K562 (cell line): Measurements from ENCODE around the gene PKHD1. TPM values are rescaled to one million over a fixed set of nuclear protein-coding genes. Genes with fewer than 3 reads are reported as not detected.

ENCODE experiments used
- ELK1 ChIP-seq: sonication (generic); formaldehyde crosslinking; IDR thresholded peaks from 2 replicates; pipeline ENCODE4 v1.8.1; 2022; ENCODE audit warnings: missing genetic modification reagents
- FOXA3 ChIP-seq, 2 experiments: fragments of 450-650 bp in 1 of 2; sonication (generic) in 1 of 2; formaldehyde crosslinking; IDR thresholded peaks in 1 of 2; conservative IDR thresholded peaks in 1 of 2; 2 replicates each; pipeline versions ENCODE4 v1.4.0 to v1.8.0; 2020 to 2022; ENCODE audit warnings: mild to moderate bottlenecking in 2 of 2, missing genetic modification reagents in 1 of 2
- FOXK2 ChIP-seq, 2 experiments: fragments of 450-650 bp; IDR thresholded peaks in 1 of 2; conservative IDR thresholded peaks in 1 of 2; 2 replicates each; pipeline ENCODE4 v1.6.1; 2016; ENCODE audit warnings: low read depth in 2 of 2, mild to moderate bottlenecking in 1 of 2
- NFE2L1 ChIP-seq: fragments of 450-650 bp; IDR thresholded peaks from 2 replicates; pipeline ENCODE4 v1.6.1; 2016; ENCODE audit warnings: missing genetic modification characterization, low read depth, mild to moderate bottlenecking, missing compliant biosample characterization, moderate library complexity, borderline replicate concordance
- polyA plus RNA-seq, 8 experiments: library from polyadenylated mRNA; depleted of rRNA in 4 of 8; stranded (reverse) in 5 of 8; unstranded in 3 of 8; fragments of >200 nt; fragmentation: Nextera tagmentation in 2 of 8; fragmentation: Illumina TruSeq in 1 of 8; extraction: Ambion mirVana in 2 of 8; extraction: Trizol in 1 of 8; gene quantifications; 2 replicates each; pipeline versions ENCODE4 v1.2.1 to v1.2.3, GENCODE V29; 2011 to 2014; ENCODE audit warnings: inconsistent platforms in 1 of 8, missing spikeins in 1 of 8
- total RNA-seq, 7 experiments: library from RNA; depleted of rRNA in 6 of 7; stranded (reverse); fragments of >200 nt in 6 of 7; fragmentation: Illumina TruSeq in 2 of 7; extraction: Trizol in 2 of 7; gene quantifications; 2 replicates each; pipeline versions ENCODE4 v1.2.1 to v1.2.3, GENCODE V29; 2011 to 2021; ENCODE audit warnings: low replicate concordance in 1 of 7
- TF ChIP-seq, protein P1 (sequence below): fragments of 250-450 bp; sonication (Bioruptor Pico); IDR thresholded peaks from 2 replicates; pipeline ENCODE4 v1.5.0; 2021; ENCODE audit warnings: mild to moderate bottlenecking, moderate library complexity

PKHD1 gene
- total and polyA plus RNA-seq, 9 of the 15 experiments (the other 6 are each of a cell fraction or from before 2014, with no cell fraction given), result 0.01 to 0.04 (median 0.01) TPM; not detected in 6

DNA sequence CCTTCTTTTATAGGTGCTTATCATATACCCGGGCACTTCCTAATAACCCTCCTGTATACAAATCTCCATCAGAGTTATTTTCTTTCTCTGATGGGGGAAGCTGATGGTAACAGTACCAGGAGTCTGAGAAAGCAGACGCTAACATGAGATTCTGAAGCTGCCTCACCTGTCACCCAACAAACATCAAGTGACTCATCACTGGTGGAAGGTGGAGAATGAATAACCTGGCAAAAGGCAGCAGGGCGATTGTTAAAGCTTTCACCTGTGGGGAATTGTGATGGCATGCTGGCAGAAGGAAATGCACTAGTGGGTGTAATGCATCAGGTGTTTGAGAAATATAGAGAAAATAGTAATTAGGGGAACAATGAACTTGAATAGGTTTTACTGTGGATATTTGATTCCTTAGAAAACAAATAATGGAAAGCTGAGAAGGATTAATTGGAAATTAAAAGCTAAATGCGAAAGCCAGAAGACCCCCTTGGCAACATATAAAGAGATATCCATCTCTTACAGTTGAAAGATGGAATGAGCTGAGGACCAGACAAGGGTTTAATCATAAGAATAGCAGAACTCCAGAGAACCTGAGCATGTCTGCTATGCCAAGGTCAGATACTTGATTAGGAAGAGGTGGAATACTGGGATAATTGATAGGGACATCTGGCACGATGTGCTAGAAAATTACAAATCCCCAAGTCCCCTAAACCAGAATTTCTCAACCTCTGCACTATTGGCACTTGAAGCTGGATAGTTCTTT is 517.1 kb downstream of the PKHD1 start (continued):
- TF ChIP-seq, protein P1, sequence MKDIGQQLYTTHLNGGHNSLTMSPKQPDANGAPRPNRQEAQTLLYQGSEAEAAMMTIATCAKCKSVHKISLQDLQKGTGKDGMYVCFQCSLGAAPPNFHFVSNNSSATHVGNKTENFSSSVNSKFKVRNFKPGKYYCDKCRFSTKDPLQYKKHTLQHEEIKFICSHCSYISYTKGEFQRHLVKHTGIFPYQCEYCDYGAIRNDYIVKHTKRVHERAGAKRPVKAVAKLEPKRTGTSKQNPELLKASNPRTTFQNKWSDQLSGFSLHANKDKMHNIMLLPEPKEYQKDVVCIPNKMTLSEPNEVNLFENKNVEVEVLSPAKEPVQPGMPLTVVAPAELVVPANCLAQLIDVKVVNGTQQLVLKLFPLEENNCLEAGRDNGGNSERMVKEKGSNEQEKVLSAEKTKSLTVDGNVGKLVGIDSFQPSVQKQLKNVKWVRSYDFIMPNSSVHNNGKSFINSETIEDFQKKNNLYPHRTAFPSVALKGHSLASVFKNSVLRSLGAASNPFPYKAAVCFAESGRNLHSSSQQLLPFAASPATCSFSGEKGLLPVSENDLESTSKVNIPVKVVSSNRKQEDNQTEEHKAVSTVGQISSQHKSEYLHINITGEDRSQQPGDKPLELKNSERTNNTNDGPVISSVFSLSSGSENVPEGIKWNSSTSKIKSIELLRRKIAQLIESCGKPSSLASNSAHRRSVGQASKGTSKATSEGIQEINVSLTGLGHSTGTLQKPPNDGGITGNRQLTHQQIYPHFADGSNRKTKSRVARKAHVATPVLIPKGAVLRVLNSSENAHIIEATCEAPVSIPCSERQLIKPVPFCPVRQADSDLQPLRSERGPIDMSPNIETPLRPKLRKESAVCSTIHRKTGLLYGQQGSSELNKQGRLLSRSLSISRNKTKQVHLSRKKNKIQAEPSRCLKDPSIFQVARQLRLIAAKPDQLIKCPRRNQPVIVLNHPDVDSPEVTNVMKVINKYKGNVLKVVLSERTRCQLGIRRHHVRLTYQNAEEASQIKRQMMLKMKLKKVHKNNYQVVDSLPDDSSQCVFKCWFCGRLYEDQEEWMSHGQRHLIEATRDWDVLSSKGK (CRISPR knock-in tag), result no peak
- TF ChIP-seq ELK1 (CRISPR knock-in tag) (no peak), FOXA3 (CRISPR knock-in tag; conservative IDR thresholded peaks at IDR 0.05 in 1 of 2, IDR thresholded peaks at IDR 0.05 in 1 of 2) (no peak), FOXK2 (conservative IDR thresholded peaks at IDR 0.05 in 1 of 2, IDR thresholded peaks at IDR 0.05 in 1 of 2; ENCODE audit: low read depth in 2 of 2) (no peak), NFE2L1 (tag) (no peak)
